Fibroblast of villous mesenchyme (primary cell): ENCODE results near the gene FAM3C. TPM values are rescaled to one million over a fixed set of nuclear protein-coding genes. Genes with fewer than 3 reads are reported as not detected.

Experiments
- DNase-seq: peaks from one replicate; pipeline ENCODE4 v3.0.0-alpha.2; 2010; ENCODE audit warnings: low read depth
- H3K4me3 ChIP-seq: 2 replicates; pipeline ENCODE4 v1.5.1; 2011; ENCODE audit warnings: low read depth, mild to moderate bottlenecking, low read length
- CTCF ChIP-seq: IDR thresholded peaks from 2 replicates; pipeline ENCODE4 v1.5.1; 2012; ENCODE audit warnings: low read depth, mild to moderate bottlenecking, low read length; ENCODE audit not compliant: insufficient read depth
- total RNA-seq: library from RNA; depleted of rRNA; stranded (reverse); fragments of >200 nt; gene quantifications from 2 replicates; pipeline ENCODE4 v1.2.3, GENCODE V29; 2012

FAM3C gene
- total RNA-seq: 18.7 and 35.8 TPM in 2 replicates

GRCh38 chr7:121395961-121396757 is at the start of gene FAM3C:
FAM3C (minus strand) TSS chr7:121396308; CDS start chr7:121382969, 13,339 bp downstream.
- H3K4me3 ChIP-seq: peak within 1 kb of the TSS; percentile 84
- peak; percentile 84 for TF ChIP-seq CTCF
- peak; percentile 92 for DNase-seq

GRCh38 chr7:121442845-121443244 is 46.7 kb upstream of the FAM3C start:
- no peak for TF ChIP-seq CTCF
- DNase-seq: no peak
- H3K4me3 ChIP-seq: no peak overlapping the region

GRCh38 chr7:121440857-121441503 is 44.9 kb upstream of the FAM3C start:
- no peak for TF ChIP-seq CTCF
- DNase-seq: no peak
- H3K4me3 ChIP-seq: no peak overlapping the region

- TF ChIP-seq CTCF: peak; percentile 29
- peak; percentile 66 for DNase-seq
- H3K4me3 ChIP-seq: peak overlapping the region; percentile 23
Observed at GRCh38 chr7:121438043-121438955, 42.2 kb upstream of the FAM3C start.

- no peak for TF ChIP-seq CTCF
- no peak for DNase-seq
- H3K4me3 ChIP-seq: no peak overlapping the region
Observed at GRCh38 chr7:121437470-121437869, 41.4 kb upstream of the FAM3C start.

- no peak for DNase-seq
Observed at GRCh38 chr7:121436688-121437087, 40.6 kb upstream of the FAM3C start.

More at GRCh38 chr7:121436688-121437087, 40.6 kb upstream of the FAM3C start:
- TF ChIP-seq CTCF: no peak
- no peak overlapping the region for H3K4me3 ChIP-seq
